ENCODE data around the gene JAKMIP2. TPM values are rescaled to one million over a fixed set of nuclear protein-coding genes. Genes with fewer than 3 reads are reported as not detected.
A peak's percentile ranks its signal among the peaks of the same experiment; 100 is the strongest.
"Not testable (repeated sequence)": the region's sequence is repeated elsewhere in the genome, so short reads cannot be mapped to it uniquely, and the experiment has no call there.

Gene JAKMIP2
- total RNA-seq, 1 experiment from 2014 or later = 39.5 TPM

DNA sequence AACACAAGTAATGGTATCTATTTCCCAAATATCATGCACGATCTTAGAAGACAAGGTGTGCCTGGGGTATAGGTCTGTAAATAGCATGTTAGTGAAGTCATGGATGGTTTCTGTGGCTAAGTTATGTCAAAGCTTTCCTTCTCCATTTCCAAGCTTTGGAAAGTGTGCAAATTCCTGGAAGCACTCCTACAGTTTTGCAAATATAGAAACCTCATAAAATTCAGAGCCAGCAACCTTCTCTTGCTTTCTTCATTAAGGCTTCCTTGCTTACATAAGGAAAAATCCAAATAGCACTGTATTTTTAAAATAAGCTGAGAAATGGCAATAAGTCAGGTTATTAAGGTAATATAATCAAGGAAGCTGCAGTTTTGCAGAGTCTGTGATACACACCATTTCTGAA lies 138.1 kb downstream of the JAKMIP2 start:
- H3K9me3 ChIP-seq (ENCODE audit: low read length) = no peaks in the 10 kb centered on the region
- DNase-seq = no peak
- no peak overlapping the region for H3K4me3 ChIP-seq (ENCODE audit: low read length)
- H3K9me2 ChIP-seq (replicated peaks; ENCODE audit: insufficient read depth, low read length) = no peaks in the 10 kb centered on the region
- no peak overlapping the region for H3K27ac ChIP-seq (ENCODE audit: low read length)
- no peak overlapping the region for H2AFZ ChIP-seq (ENCODE audit: low read length)
- no peak overlapping the region for H3K9ac ChIP-seq (ENCODE audit: low read length)
- H4K20me1 ChIP-seq (ENCODE audit: insufficient read depth, low read depth, low read length) = no peaks in the 10 kb centered on the region
- no peak overlapping the region for H3K4me2 ChIP-seq (ENCODE audit: low read depth, low read length, poor library complexity, severe bottlenecking)
- H3K36me3 ChIP-seq (ENCODE audit: insufficient read depth, low read length) = peaks cover 78% of the 10 kb centered on the region
- H3K79me2 ChIP-seq (ENCODE audit: low read length) = no peaks in the 10 kb centered on the region
- peaks cover 7% of the 10 kb centered on the region; the same call in 1 of the 2 replicates for H3K4me1 ChIP-seq (ENCODE audit: low read length)
- no peaks in the 10 kb centered on the region for H3K27me3 ChIP-seq (ENCODE audit: low read length)

DNA sequence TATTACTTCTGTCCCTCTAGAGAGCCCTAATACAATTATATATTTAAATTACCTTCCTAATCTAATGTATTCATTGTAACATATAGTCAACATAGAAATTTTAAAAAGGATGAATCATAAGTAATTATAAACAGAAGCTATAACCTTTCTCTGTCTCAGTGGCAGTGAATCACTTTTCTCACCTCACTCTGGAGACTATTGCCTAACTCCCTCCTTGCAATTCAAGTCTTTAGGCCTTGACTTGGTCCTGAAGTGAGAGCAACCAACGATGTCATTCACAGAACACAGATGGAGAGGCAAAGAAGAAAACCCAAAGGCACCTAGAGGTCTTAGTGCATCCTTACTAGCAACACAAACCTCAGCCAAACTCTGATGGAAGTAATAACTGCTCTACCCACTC lies 139.4 kb downstream of the JAKMIP2 start:
- Histone ChIP-seq H3K4me1 (ENCODE audit: low read length) (peaks cover 7% of the 10 kb centered on the region; the same call in 1 of the 2 replicates), H3K79me2 (ENCODE audit: low read length) (no peaks in the 10 kb centered on the region), H3K9me3 (ENCODE audit: low read length) (no peaks in the 10 kb centered on the region), H3K4me3 (ENCODE audit: low read length) (no peak overlapping the region), H3K36me3 (ENCODE audit: insufficient read depth, low read length) (peaks cover 77% of the 10 kb centered on the region), H3K27ac (ENCODE audit: low read length) (no peak overlapping the region), H4K20me1 (ENCODE audit: insufficient read depth, low read depth, low read length) (no peaks in the 10 kb centered on the region), H3K9ac (ENCODE audit: low read length) (no peak overlapping the region), H2AFZ (ENCODE audit: low read length) (no peak overlapping the region), H3K9me2 (replicated peaks; ENCODE audit: insufficient read depth, low read length) (no peaks in the 10 kb centered on the region), H3K4me2 (ENCODE audit: low read depth, low read length, poor library complexity, severe bottlenecking) (no peak overlapping the region), H3K27me3 (ENCODE audit: low read length) (no peaks in the 10 kb centered on the region)
- peak; percentile 27 for DNase-seq

DNA sequence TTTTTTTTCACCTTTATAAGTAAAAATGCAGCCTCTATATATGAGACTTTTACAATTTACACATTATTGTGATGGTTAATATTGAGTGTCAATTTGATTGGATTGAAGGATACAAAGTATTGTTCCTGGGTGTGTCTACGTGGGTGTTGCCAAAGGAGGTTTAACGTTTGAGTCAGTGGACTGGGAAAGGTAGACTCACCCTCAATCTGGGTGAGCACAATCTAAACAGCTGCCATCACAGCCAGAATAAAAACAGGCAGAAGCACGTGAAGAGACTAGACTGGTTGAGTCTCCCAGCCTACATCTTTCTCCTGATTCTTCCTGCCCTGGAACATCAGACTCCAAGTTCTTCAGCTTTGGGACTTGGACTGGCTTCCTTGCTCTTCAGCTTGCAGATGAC lies 139.9 kb downstream of the JAKMIP2 start:
- Histone ChIP-seq H3K27ac (ENCODE audit: low read length) (no peak overlapping the region), H2AFZ (ENCODE audit: low read length) (no peak overlapping the region), H3K79me2 (ENCODE audit: low read length) (no peaks in the 10 kb centered on the region), H3K9ac (ENCODE audit: low read length) (no peak overlapping the region), H3K4me1 (ENCODE audit: low read length) (peaks cover 5% of the 10 kb centered on the region; the same call in 1 of the 2 replicates), H3K9me2 (replicated peaks; ENCODE audit: insufficient read depth, low read length) (no peaks in the 10 kb centered on the region), H3K36me3 (ENCODE audit: insufficient read depth, low read length) (peaks cover 72% of the 10 kb centered on the region), H3K4me3 (ENCODE audit: low read length) (no peak overlapping the region), H3K27me3 (ENCODE audit: low read length) (no peaks in the 10 kb centered on the region), H3K4me2 (ENCODE audit: low read depth, low read length, poor library complexity, severe bottlenecking) (no peak overlapping the region), H3K9me3 (ENCODE audit: low read length) (no peaks in the 10 kb centered on the region), H4K20me1 (ENCODE audit: insufficient read depth, low read depth, low read length) (no peaks in the 10 kb centered on the region)
- no peak for DNase-seq

DNA sequence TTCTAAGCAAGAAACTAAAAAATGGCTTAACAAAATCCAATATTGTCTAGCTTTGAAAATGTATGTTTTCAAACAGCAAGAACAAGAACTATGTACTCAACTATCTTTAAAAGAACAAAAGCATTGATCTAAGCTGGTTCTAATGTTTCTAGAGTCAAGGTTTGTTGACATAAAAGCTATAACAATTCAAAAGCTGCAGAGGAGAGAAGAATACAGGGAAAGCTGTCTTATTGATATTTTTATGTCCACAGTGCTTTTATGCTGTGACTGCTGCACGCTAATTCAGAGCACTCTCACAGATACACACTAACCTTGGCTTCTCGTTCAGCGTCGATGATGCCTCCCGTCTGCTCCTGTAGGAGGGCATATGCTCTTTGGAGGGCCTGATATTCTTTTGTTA lies 143.2 kb downstream of the JAKMIP2 start:
- H3K4me1 ChIP-seq (ENCODE audit: low read length) = no peaks in the 10 kb centered on the region
- no peak for DNase-seq
- H3K27me3 ChIP-seq (ENCODE audit: low read length) = no peaks in the 10 kb centered on the region
- no peaks in the 10 kb centered on the region for H3K9me2 ChIP-seq (replicated peaks; ENCODE audit: insufficient read depth, low read length)
- no peaks in the 10 kb centered on the region for H3K79me2 ChIP-seq (ENCODE audit: low read length)
- H3K4me2 ChIP-seq (ENCODE audit: low read depth, low read length, poor library complexity, severe bottlenecking) = no peak overlapping the region
- H3K4me3 ChIP-seq (ENCODE audit: low read length) = no peak overlapping the region
- no peak overlapping the region for H3K27ac ChIP-seq (ENCODE audit: low read length)
- no peak overlapping the region for H3K9ac ChIP-seq (ENCODE audit: low read length)
- peaks cover 63% of the 10 kb centered on the region for H3K36me3 ChIP-seq (ENCODE audit: insufficient read depth, low read length)
- no peaks in the 10 kb centered on the region for H4K20me1 ChIP-seq (ENCODE audit: insufficient read depth, low read depth, low read length)
- H2AFZ ChIP-seq (ENCODE audit: low read length) = no peak overlapping the region
- no peaks in the 10 kb centered on the region for H3K9me3 ChIP-seq (ENCODE audit: low read length)

DNA sequence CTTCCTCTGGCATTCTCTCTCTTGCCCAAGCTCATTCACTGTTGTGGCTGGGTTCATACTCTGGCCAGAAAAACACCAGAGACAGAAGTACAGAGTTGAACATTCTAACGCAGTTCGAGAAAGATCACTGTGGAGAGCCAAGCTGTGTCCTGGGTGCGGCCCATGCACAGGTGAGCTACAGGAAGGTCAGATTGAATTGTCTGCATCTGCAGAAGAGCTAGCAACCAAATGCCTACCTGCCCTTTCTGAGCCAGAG lies 145.9 kb downstream of the JAKMIP2 start:
- DNase-seq = no peak
- Histone ChIP-seq H3K27me3 (ENCODE audit: low read length) (no peaks in the 10 kb centered on the region), H3K9ac (ENCODE audit: low read length) (no peak overlapping the region), H2AFZ (ENCODE audit: low read length) (no peak overlapping the region), H3K27ac (ENCODE audit: low read length) (no peak overlapping the region), H3K79me2 (ENCODE audit: low read length) (no peaks in the 10 kb centered on the region), H3K4me3 (ENCODE audit: low read length) (no peak overlapping the region), H3K9me2 (replicated peaks; ENCODE audit: insufficient read depth, low read length) (no peaks in the 10 kb centered on the region), H3K4me1 (ENCODE audit: low read length) (no peaks in the 10 kb centered on the region), H3K9me3 (ENCODE audit: low read length) (no peaks in the 10 kb centered on the region), H3K4me2 (ENCODE audit: low read depth, low read length, poor library complexity, severe bottlenecking) (no peak overlapping the region), H3K36me3 (ENCODE audit: insufficient read depth, low read length) (peaks cover 49% of the 10 kb centered on the region), H4K20me1 (ENCODE audit: insufficient read depth, low read depth, low read length) (no peaks in the 10 kb centered on the region)

DNA sequence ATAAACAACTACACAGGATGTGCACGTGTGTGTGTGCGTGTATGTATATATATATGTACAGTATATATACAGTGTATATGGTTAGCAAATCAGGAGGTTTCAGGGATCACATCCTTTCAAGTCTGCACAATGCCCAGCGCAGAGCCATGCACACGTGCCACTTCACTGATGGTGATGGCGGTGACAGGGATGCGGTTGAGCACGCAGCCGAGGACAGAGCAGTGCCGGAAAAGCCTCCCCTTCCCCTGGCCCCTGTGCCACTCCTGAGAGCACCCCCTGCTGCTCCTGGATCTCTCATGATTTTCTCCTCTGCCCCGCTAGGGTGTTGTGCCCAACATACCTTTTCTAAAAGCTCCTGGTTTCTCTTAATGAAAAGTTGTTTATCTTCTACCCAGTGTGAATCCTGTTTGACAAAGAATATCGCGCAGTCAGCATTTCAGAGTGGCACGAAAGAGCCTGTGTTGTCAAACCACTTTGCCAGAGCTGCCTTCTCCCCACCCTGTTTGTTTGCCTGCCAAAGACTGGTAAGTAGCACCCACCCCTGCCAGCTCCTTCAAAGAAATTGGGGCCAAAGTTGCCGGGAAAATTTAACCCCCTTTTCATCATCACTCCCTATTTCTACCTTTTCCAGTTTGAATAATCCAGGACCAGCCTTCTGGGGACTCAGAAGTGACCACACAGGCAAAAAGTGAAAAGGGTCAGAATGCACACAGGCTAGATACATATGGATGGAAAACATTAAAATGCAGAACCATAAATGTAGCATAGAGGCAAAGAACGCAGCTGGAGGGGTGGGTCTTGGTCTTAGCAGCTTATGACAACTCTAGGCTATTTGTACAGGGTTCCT lies 146.4 kb downstream of the JAKMIP2 start:
- Histone ChIP-seq H3K9ac (ENCODE audit: low read length) (no peak overlapping the region), H3K36me3 (ENCODE audit: insufficient read depth, low read length) (peaks cover 45% of the 10 kb centered on the region), H3K9me3 (ENCODE audit: low read length) (no peaks in the 10 kb centered on the region), H3K4me1 (ENCODE audit: low read length) (no peaks in the 10 kb centered on the region), H3K27me3 (ENCODE audit: low read length) (no peaks in the 10 kb centered on the region), H3K27ac (ENCODE audit: low read length) (no peak overlapping the region), H3K79me2 (ENCODE audit: low read length) (no peaks in the 10 kb centered on the region), H4K20me1 (ENCODE audit: insufficient read depth, low read depth, low read length) (no peaks in the 10 kb centered on the region), H3K4me2 (ENCODE audit: low read depth, low read length, poor library complexity, severe bottlenecking) (no peak overlapping the region), H3K9me2 (replicated peaks; ENCODE audit: insufficient read depth, low read length) (no peaks in the 10 kb centered on the region), H2AFZ (ENCODE audit: low read length) (no peak overlapping the region), H3K4me3 (ENCODE audit: low read length) (no peak overlapping the region)
- no peak for DNase-seq

DNA sequence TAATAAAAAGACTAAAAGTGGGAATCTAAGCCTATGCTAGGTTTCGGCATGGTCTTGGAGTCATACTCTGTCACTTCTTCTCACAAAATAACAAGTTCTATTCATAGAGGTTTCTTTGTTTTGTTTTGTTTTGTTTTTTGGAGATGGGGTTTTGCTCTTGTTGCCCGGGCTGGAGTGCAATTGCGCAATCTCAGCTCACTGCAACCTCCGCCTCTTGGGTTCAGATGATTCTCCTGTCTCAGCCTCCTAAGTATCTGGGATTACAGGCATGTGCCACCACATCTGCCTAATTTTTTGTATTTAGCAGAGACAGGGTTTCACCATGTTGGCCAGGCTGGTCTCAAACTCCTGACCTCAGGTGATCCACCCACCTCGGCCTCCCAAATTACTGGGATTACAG lies 147.1 kb downstream of the JAKMIP2 start:
- not testable (repeated sequence) for H3K4me3 ChIP-seq (ENCODE audit: low read length); H3K27me3 ChIP-seq (ENCODE audit: low read length); H3K9me2 ChIP-seq (replicated peaks; ENCODE audit: insufficient read depth, low read length); H3K9ac ChIP-seq (ENCODE audit: low read length); H3K9me3 ChIP-seq (ENCODE audit: low read length); H3K4me2 ChIP-seq (ENCODE audit: low read depth, low read length, poor library complexity, severe bottlenecking); H4K20me1 ChIP-seq (ENCODE audit: insufficient read depth, low read depth, low read length); H2AFZ ChIP-seq (ENCODE audit: low read length); H3K79me2 ChIP-seq (ENCODE audit: low read length); H3K27ac ChIP-seq (ENCODE audit: low read length); DNase-seq; H3K4me1 ChIP-seq (ENCODE audit: low read length)
- peaks cover 42% of the 10 kb centered on the region; the same call in 1 of the 2 replicates for H3K36me3 ChIP-seq (ENCODE audit: insufficient read depth, low read length)

DNA sequence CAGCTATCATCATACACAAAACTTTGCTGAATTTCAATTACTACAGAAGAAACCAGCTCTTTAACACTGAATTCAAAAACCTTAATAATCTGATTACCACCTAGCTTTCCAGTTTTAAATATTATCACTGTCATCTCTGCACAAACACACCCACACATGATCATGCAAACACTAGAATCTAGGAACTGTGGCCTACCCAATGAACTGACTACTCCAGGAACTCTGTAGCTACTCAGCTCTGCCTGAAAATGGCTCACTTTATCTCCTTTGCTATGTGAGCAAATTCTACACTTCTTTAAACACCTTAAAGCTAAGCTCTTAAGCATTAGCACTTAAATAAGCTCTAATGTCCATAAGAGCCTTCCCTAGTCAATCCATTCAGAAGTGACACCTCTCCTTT lies 149.4 kb downstream of the JAKMIP2 start:
- DNase-seq = no peak
- H4K20me1 ChIP-seq (ENCODE audit: insufficient read depth, low read depth, low read length) = no peaks in the 10 kb centered on the region
- H3K27me3 ChIP-seq (ENCODE audit: low read length) = no peaks in the 10 kb centered on the region
- H3K9me2 ChIP-seq (replicated peaks; ENCODE audit: insufficient read depth, low read length) = no peaks in the 10 kb centered on the region
- H3K36me3 ChIP-seq (ENCODE audit: insufficient read depth, low read length) = peaks cover 27% of the 10 kb centered on the region; the same call in 1 of the 2 replicates
- no peaks in the 10 kb centered on the region for H3K9me3 ChIP-seq (ENCODE audit: low read length)
- H2AFZ ChIP-seq (ENCODE audit: low read length) = no peak overlapping the region
- H3K4me1 ChIP-seq (ENCODE audit: low read length) = no peaks in the 10 kb centered on the region
- H3K79me2 ChIP-seq (ENCODE audit: low read length) = no peaks in the 10 kb centered on the region
- no peak overlapping the region for H3K4me2 ChIP-seq (ENCODE audit: low read depth, low read length, poor library complexity, severe bottlenecking)
- H3K9ac ChIP-seq (ENCODE audit: low read length) = no peak overlapping the region
- H3K27ac ChIP-seq (ENCODE audit: low read length) = no peak overlapping the region
- no peak overlapping the region for H3K4me3 ChIP-seq (ENCODE audit: low read length)

Measured in Karpas-422 (cell line).